ENCODE results near the gene GOSR2.
A peak's percentile ranks its signal among the peaks of the same experiment; 100 is the strongest.
"Not testable (repeated sequence)": the region's sequence is repeated elsewhere in the genome, so short reads cannot be mapped to it uniquely, and the experiment has no call there.

Gene GOSR2

DNA sequence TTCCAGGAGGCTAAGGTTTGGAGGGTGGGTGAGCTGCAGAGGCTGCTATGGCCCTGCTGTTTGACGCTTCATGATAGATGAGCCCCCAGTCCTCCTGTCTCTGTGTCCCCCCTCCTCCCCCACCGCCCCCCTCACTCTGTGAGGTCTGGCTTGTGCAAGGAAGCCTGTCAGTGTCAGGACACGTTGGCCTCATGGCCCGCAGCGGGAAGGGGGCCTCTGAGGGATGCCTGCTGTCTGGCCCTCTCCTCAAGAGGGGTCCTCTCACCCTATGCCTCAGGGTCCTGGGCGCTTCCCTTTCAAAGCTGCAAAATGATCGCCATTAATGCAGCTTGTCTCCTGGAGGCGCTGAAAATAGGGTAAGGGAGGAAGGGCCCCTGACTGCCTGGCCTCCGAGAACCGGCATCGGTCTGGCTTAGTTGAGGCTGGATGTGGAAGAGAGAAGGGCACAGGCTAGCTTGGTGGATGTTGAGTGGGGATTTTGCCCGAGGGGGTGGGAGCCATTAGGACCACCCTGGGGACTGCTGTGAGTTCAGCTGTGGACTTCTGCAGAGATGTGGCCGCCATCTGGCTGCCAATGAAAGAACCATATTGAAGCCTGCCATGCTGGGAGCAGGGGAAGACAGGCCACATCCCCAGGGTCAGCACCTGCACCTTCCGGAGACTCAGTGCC lies 14.8 kb upstream of the GOSR2 start:
- H3K9me3 Mint-ChIP-seq = no peaks in the 10 kb centered on the region
- no peak overlapping the region for H3K4me3 Mint-ChIP-seq
- H3K36me3 Mint-ChIP-seq (ENCODE audit: low read depth) = no peaks in the 10 kb centered on the region
- no peak overlapping the region for H3K27ac Mint-ChIP-seq
- peaks cover 11% of the 10 kb centered on the region for H3K27me3 Mint-ChIP-seq
- no peaks in the 10 kb centered on the region for H3K4me1 Mint-ChIP-seq (ENCODE audit: low read depth)

DNA sequence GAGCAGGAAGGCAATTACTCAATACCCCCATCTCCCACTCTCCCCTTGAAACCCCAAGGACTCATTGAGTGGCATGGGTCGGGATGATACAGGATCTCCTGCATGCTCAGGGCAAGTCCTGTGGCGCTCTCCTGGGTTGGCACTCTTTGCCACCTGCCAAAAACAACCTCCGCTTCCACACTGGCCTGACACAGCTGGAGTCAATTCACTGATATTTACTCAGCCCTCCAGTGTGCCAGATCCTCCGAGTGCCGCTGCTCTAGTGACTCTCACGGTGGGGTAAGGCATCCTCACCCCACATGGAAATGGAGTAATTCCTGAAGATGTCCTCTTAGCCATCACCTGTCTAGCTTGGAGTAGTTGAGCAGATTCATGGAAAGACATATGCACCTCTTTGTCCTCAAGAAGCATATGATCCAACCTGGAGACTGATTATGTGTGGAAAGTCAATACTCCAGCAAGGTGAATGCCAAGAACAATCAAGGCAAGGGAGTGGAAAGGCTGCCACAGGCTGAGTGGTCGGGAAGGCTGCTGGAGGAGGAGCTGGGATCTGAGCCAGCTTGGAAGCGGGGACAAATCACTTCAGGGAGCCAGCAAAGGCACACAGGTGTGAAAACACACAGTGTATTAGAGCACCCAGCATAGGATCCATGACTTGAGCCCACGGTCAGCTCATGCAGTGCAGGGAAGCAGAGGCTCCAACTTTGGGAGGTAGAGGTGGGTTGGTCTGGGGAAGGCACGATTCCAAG lies 12.6 kb upstream of the GOSR2 start:
- no peak overlapping the region for H3K4me3 Mint-ChIP-seq
- peaks cover 10% of the 10 kb centered on the region for H3K27me3 Mint-ChIP-seq

DNA sequence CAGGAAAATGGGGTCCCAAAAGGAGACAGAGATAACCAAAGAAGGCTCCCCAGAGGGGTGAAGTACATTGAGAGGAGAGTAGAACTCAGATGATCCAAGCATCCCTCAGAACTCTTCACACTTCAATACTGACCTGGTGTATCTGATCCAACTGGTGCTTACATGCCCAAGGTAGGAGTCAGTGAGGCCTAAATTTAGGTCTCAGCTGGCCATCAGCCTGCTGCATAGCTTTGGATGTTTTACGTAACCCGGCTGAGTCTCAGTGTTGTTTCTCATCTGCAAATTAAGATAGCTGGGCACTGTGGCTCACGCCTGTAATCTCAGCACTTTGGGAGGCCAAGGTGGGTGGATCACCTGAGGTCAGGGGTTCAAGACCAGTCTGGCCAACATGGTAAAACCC lies 11.6 kb upstream of the GOSR2 start:
- Mint-ChIP-seq H3K27me3 (peaks cover 8% of the 10 kb centered on the region), H3K36me3 (ENCODE audit: low read depth) (peaks cover 3% of the 10 kb centered on the region), H3K9me3 (no peaks in the 10 kb centered on the region), H3K4me1 (ENCODE audit: low read depth) (no peaks in the 10 kb centered on the region), H3K4me3 (no peak overlapping the region), H3K27ac (no peak overlapping the region)

More for the DNA sequence above, 12.6 kb upstream of the GOSR2 start:
- no peaks in the 10 kb centered on the region for H3K9me3 Mint-ChIP-seq
- no peak overlapping the region for H3K27ac Mint-ChIP-seq
- H3K36me3 Mint-ChIP-seq (ENCODE audit: low read depth) = no peaks in the 10 kb centered on the region
- H3K4me1 Mint-ChIP-seq (ENCODE audit: low read depth) = no peaks in the 10 kb centered on the region

DNA sequence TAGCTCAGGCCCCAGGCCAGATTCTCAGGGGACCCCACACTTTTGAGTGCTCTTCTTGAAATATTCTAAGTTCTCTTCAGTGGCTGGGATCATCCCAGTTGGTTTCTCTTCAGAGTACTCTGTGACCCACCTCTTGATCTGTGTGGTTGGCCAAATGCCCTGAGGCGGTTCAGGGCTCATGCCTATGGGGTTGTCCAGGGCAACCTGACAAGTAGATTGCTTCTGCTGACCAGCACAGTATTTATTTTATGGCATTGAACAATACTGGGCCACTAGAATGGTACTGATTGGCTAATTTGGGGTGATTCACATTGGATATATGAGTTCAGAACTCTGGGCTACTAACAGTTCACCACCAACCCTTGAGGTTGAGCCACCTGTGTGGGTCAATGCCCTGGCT lies 7.4 kb upstream of the GOSR2 start:
- H3K4me1 Mint-ChIP-seq (ENCODE audit: low read depth) = no peaks in the 10 kb centered on the region
- peaks cover 3% of the 10 kb centered on the region for H3K27me3 Mint-ChIP-seq
- peaks cover 12% of the 10 kb centered on the region for H3K36me3 Mint-ChIP-seq (ENCODE audit: low read depth)
- no peak overlapping the region for H3K4me3 Mint-ChIP-seq
- no peaks in the 10 kb centered on the region for H3K9me3 Mint-ChIP-seq
- H3K27ac Mint-ChIP-seq = no peak overlapping the region

DNA sequence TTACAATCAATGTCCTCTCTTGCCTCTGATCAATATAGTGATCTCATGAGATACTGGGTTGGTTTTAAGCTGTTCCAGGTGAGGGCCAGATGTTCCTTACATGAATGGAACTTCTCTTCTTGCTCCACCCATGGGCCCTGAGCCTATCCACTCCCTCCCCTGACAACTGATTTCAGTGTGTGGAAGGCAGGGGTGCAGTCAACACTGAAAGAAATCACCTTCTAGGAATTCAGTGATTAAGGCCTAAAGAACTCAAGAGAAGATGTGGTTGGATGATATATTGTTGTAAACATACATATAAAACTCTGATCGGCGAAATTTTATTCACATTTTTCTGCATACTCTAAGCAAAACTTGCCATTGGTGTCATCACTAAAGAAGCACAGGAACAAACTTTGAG lies 6.7 kb upstream of the GOSR2 start:
- Mint-ChIP-seq H3K36me3 (ENCODE audit: low read depth) (peaks cover 12% of the 10 kb centered on the region), H3K27ac (no peak overlapping the region), H3K4me1 (ENCODE audit: low read depth) (no peaks in the 10 kb centered on the region), H3K27me3 (no peaks in the 10 kb centered on the region), H3K9me3 (no peaks in the 10 kb centered on the region), H3K4me3 (no peak overlapping the region)

DNA sequence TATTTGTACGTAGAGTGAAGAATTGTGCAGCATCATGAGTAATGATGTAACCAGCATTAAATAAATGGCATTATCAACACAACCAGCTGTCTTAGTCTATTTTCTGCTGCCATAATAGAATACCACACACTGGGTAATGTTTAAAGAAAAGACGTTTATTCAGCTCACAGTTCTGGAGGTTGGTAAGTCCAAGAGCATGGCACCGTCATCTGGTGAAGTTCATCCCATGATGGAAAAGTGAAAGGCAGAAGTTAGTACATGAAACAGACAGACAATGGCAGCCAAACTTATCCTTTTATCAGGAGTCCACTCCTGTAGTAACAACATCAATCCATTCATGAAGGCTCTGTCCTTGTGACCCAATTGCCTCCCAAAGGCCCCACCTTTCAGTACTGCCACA lies 6.3 kb upstream of the GOSR2 start:
- Mint-ChIP-seq H3K36me3 (ENCODE audit: low read depth) (peaks cover 12% of the 10 kb centered on the region), H3K4me3 (no peak overlapping the region), H3K4me1 (ENCODE audit: low read depth) (no peaks in the 10 kb centered on the region), H3K27ac (no peak overlapping the region), H3K27me3 (no peaks in the 10 kb centered on the region), H3K9me3 (no peaks in the 10 kb centered on the region)

DNA sequence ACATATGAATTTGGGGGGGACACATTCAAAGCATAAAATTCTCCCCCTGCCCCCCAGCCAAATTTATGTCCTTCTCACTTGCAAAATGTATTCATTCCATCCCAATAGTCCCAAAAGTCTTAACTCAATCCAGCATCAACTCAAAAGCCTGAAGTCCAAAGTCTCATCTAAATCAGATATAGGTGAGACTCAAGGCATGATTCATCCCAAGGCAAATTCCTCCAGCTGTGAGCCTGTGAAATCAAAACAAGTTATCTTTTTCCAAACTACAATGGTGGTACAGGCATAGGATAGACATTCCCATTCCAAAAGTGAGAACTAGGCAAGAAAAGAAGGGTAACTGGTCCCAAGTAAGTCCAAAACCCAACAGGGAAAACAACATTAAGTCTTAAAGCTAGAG lies 5.9 kb upstream of the GOSR2 start:
- Mint-ChIP-seq H3K27me3 (no peaks in the 10 kb centered on the region), H3K4me1 (ENCODE audit: low read depth) (peaks cover 4% of the 10 kb centered on the region), H3K27ac (no peak overlapping the region), H3K4me3 (no peak overlapping the region), H3K9me3 (no peaks in the 10 kb centered on the region), H3K36me3 (ENCODE audit: low read depth) (peaks cover 12% of the 10 kb centered on the region)

DNA sequence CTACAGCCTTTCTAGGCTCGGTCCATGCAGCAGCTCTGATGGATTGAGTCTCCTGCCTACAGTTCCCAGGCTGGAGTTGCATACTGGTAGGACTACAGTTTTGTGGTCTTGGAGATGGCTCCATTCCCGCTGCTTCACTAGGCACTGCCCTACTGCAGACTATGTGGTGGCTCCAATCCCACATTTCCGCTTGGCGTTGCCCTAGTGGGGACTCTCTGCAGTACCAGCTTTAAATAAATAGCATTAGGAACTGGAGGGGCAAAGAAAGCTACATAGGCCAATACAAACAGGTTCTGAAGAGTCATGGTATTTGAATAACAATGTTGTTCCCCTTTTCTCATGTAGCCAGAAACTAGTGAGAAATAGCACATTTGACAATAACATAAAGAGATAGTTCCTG lies 5.4 kb upstream of the GOSR2 start:
- no peak overlapping the region for H3K4me3 Mint-ChIP-seq
- H3K27ac Mint-ChIP-seq = no peak overlapping the region
- H3K4me1 Mint-ChIP-seq (ENCODE audit: low read depth) = peaks cover 5% of the 10 kb centered on the region
- no peaks in the 10 kb centered on the region for H3K9me3 Mint-ChIP-seq
- no peaks in the 10 kb centered on the region for H3K27me3 Mint-ChIP-seq
- peaks cover 12% of the 10 kb centered on the region for H3K36me3 Mint-ChIP-seq (ENCODE audit: low read depth)

DNA sequence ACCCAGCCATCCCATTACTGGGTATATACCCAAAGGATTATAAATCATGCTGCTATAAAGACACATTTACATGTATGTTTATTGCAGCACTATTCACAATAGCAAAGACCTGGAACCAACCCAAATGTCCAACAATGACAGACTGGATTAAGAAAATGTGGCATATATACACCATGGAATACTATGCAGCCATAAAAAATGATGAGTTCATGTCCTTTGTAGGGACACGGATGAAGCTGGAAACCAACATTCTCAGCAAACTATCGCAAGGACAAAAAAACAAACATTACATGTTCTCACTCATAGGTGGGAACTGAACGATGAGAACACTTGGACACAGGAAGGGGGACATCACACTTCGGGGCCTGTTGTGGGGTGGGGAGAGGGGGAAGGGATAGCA lies 998 bp upstream of the GOSR2 start:
- Mint-ChIP-seq H3K4me3 (peak overlapping the region; percentile 92), H3K27ac (peak overlapping the region; percentile 66), H3K36me3 (ENCODE audit: low read depth) (peaks cover 20% of the 10 kb centered on the region), H3K4me1 (ENCODE audit: low read depth) (peaks cover 37% of the 10 kb centered on the region)
- not testable (repeated sequence) for H3K27me3 Mint-ChIP-seq, H3K9me3 Mint-ChIP-seq

DNA sequence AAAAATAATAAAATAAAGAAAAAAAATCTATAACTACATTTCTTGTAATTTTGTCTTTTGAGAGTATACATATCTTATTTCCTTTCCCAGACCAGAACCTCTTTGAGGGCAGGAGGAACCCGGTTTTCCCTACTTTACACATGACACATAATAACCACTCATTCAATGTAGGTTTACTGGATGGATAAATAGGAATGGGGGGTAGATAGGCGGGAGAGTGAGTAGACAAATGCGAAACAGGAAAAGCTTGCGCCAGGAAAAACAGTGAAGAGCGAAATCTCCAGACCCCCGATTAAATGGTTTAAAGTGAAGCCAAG lies 515 bp upstream of the GOSR2 start:
- H3K4me1 Mint-ChIP-seq (ENCODE audit: low read depth) = peaks cover 42% of the 10 kb centered on the region

DNA sequence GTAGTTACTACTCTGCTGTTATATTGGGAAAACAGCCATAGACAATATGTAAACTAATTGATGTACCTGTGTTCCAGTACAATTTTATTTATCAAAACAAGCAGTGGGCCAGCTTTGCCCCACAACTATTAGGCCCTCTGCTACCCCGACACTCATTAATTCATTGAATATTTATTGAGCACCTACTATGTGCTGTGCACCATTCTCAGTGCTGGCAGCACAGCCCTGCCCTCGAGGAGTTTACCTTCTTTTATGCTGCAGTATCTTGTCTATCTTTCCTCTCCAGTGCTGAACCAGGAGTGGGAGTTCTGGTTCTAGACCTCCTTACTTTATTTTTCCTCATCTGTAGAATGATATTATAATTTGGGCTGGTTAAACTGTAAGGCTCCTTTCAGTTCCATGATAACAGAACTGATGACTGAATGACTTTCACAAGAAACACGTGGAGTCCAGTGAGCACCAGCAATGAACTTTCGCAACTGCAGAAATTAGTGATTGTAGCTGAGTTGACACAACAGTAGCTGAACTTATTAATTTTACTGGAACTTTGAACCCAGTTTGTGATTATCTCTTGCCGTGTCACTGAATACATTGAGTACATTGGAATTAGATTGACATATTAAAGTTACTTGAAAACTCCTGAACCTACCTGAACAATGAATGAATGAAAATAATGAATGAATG lies 2.4 kb downstream of the GOSR2 start:
- peaks cover 30% of the 10 kb centered on the region for H3K36me3 Mint-ChIP-seq (ENCODE audit: low read depth)
- peak overlapping the region; percentile 52 for H3K27ac Mint-ChIP-seq
- H3K4me3 Mint-ChIP-seq = peak overlapping the region; percentile 92
- H3K4me1 Mint-ChIP-seq (ENCODE audit: low read depth) = peaks cover 60% of the 10 kb centered on the region
- no peaks in the 10 kb centered on the region for H3K27me3 Mint-ChIP-seq
- no peaks in the 10 kb centered on the region for H3K9me3 Mint-ChIP-seq

More for the DNA sequence above, 515 bp upstream of the GOSR2 start:
- Mint-ChIP-seq H3K9me3 (no peaks in the 10 kb centered on the region), H3K36me3 (ENCODE audit: low read depth) (peaks cover 21% of the 10 kb centered on the region), H3K4me3 (peak overlapping the region; percentile 92), H3K27ac (peak overlapping the region; percentile 100), H3K27me3 (no peaks in the 10 kb centered on the region)

DNA sequence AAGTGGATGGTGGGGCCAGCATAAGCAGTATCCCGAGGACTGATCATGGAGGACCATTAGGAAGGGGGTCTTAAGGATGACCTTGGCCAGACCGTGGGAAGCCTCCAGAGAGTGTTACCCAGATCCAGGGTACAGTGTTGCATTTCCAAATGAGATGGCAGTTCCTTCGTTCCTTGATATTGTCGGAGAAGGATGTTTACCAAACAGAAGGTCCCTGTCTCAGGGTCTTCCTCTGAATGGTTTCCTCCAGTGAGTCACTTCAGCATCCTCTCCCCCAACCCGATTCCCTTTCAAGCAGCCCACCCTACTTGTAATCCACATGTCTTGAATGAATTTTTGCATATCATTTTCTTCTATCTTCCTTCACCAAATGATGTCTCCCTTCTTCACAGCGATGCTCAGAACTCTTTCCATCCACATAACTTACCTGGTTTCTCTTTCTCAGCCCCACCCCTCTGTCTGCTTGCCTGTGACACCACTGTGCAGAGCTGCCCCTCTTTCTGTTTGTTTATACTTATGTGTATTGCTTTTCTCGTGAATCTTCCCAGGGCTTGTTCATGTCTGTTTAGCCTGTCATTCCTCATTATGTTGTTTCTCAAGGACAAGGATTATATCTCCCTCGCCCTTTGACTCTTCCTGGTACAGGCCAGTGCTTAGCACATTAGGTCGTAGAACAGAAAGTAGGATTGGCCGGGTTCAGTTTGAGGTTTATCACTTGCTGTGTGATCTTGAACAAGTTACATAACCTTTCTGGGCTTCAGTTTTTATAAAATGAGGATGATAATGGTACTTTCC lies 5.7 kb downstream of the GOSR2 start:
- H3K27me3 Mint-ChIP-seq = no peaks in the 10 kb centered on the region
- peaks cover 61% of the 10 kb centered on the region for H3K36me3 Mint-ChIP-seq (ENCODE audit: low read depth)
- peaks cover 55% of the 10 kb centered on the region for H3K4me1 Mint-ChIP-seq (ENCODE audit: low read depth)
- H3K27ac Mint-ChIP-seq = no peak overlapping the region
- H3K4me3 Mint-ChIP-seq = no peak overlapping the region
- H3K9me3 Mint-ChIP-seq = no peaks in the 10 kb centered on the region

DNA sequence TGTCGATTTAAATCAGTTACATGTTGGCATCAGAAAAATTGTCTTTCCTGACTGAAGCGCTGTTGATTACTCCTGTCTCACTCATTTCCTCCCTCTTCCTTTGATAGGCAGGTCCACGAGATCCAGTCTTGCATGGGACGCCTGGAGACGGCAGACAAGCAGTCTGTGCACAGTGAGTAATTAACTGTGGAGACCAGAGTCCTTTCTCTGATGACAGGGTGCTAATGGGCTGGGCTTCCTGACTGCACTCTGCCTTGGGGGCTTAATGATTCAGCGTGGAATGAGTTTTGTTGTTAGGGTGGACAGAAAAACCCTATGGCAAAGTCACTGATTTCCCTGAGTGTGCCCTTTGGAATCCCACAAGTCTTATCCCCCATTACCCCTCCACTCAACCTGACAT lies 6.5 kb downstream of the GOSR2 start:
- Mint-ChIP-seq H3K27ac (no peak overlapping the region), H3K4me3 (no peak overlapping the region), H3K36me3 (ENCODE audit: low read depth) (peaks cover 69% of the 10 kb centered on the region), H3K27me3 (no peaks in the 10 kb centered on the region), H3K9me3 (no peaks in the 10 kb centered on the region), H3K4me1 (ENCODE audit: low read depth) (peaks cover 49% of the 10 kb centered on the region)

DNA sequence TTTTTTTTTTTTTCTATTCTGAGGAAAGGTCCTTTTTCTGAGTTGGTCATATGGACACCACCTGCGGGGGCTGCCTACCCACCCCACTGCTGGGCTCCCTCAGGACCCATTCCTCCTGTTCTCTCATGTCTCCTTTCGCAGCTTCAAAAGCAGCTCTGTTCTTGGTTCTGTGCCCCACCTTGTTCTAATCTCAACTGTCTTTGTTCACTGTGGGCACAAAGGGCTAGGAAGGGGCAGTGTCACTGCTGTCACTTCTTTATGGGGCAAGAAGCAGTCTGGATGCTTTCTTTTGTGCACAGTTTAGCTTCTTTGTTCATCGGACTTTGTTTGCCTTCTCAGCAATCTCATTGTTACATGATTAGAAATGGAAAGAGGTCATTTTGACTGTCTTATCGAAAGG lies 7.1 kb downstream of the GOSR2 start:
- Mint-ChIP-seq H3K4me1 (ENCODE audit: low read depth) (peaks cover 42% of the 10 kb centered on the region), H3K4me3 (no peak overlapping the region), H3K27ac (no peak overlapping the region), H3K9me3 (no peaks in the 10 kb centered on the region), H3K36me3 (ENCODE audit: low read depth) (peaks cover 75% of the 10 kb centered on the region), H3K27me3 (no peaks in the 10 kb centered on the region)

DNA sequence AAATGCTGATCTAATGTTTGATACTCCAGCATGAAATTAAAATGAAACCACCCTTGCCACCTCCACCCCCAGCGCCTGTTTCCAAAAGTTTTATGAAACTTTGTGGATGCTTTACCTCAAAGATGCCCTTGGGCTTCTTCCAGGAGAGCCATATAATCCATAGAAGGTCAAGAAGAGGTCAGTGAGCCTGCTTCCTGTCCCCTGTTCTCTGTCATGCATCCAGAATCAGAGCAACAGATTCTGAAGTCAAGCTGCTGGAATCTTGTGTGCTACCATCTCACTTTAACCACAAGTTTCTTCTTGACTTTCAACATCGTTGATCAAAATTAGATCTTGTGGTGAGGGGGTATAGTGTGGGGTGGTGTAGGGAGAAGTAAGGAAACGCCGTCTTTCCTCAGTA lies 8.6 kb downstream of the GOSR2 start:
- Mint-ChIP-seq H3K4me1 (ENCODE audit: low read depth) (peaks cover 27% of the 10 kb centered on the region), H3K36me3 (ENCODE audit: low read depth) (peaks cover 73% of the 10 kb centered on the region), H3K27ac (no peak overlapping the region), H3K27me3 (no peaks in the 10 kb centered on the region), H3K9me3 (no peaks in the 10 kb centered on the region), H3K4me3 (no peak overlapping the region)
